ENCODE measurements around the gene GNB3.

Gene GNB3

GRCh38 chr12:6823182-6824084 lies 17.3 kb upstream of the GNB3 start:
- H3K36me3 ChIP-seq (ENCODE audit: control insufficient read depth in 2 of 2, insufficient read depth in 2 of 2, low read length in 2 of 2): no peaks in the 10 kb centered on the region
- H3K27me3 ChIP-seq (ENCODE audit: control insufficient read depth in 1 of 2, insufficient read depth in 2 of 2, low read length in 2 of 2): peaks cover 0 to 16% of the 10 kb centered on the region in 2 donors
- no peak overlapping the region for H3K27ac ChIP-seq (ENCODE audit: low read length)
- no peaks in the 10 kb centered on the region for H3K9me3 ChIP-seq (ENCODE audit: control insufficient read depth in 2 of 2, low read length in 2 of 2)
- H3K4me3 ChIP-seq (ENCODE audit: low read length in 2 of 2): no peak overlapping the region
- no peak overlapping the region for H3K9ac ChIP-seq (ENCODE audit: low read length in 2 of 2)
- H3K4me1 ChIP-seq (ENCODE audit: control insufficient read depth, insufficient read depth, low read length): peaks cover 41% of the 10 kb centered on the region

GRCh38 chr12:6824085-6824775 lies 16.5 kb upstream of the GNB3 start:
- no peak overlapping the region for H3K9ac ChIP-seq (ENCODE audit: low read length in 2 of 2)
- H3K27ac ChIP-seq (ENCODE audit: low read length): no peak overlapping the region
- H3K4me1 ChIP-seq (ENCODE audit: control insufficient read depth, insufficient read depth, low read length): peaks cover 41% of the 10 kb centered on the region
- no peak overlapping the region for H3K4me3 ChIP-seq (ENCODE audit: low read length in 2 of 2)
- H3K9me3 ChIP-seq (ENCODE audit: control insufficient read depth in 2 of 2, low read length in 2 of 2): no peaks in the 10 kb centered on the region
- peaks cover 0 to 16% of the 10 kb centered on the region in 2 donors for H3K27me3 ChIP-seq (ENCODE audit: control insufficient read depth in 1 of 2, insufficient read depth in 2 of 2, low read length in 2 of 2)
- H3K36me3 ChIP-seq (ENCODE audit: control insufficient read depth in 2 of 2, insufficient read depth in 2 of 2, low read length in 2 of 2): no peaks in the 10 kb centered on the region

GRCh38 chr12:6824901-6825381 lies 15.8 kb upstream of the GNB3 start:
- Histone ChIP-seq H3K36me3 (ENCODE audit: control insufficient read depth in 2 of 2, insufficient read depth in 2 of 2, low read length in 2 of 2) (no peaks in the 10 kb centered on the region), H3K9ac (ENCODE audit: low read length in 2 of 2) (peak overlapping the region; percentile 13 to 39), H3K27ac (ENCODE audit: low read length) (no peak overlapping the region), H3K4me3 (ENCODE audit: low read length in 2 of 2) (peak overlapping the region in 1 of 2 donors; percentile 59), H3K4me1 (ENCODE audit: control insufficient read depth, insufficient read depth, low read length) (peaks cover 47% of the 10 kb centered on the region), H3K27me3 (ENCODE audit: control insufficient read depth in 1 of 2, insufficient read depth in 2 of 2, low read length in 2 of 2) (peaks cover 0 to 16% of the 10 kb centered on the region in 2 donors), H3K9me3 (ENCODE audit: control insufficient read depth in 2 of 2, low read length in 2 of 2) (no peaks in the 10 kb centered on the region)

- H3K27me3 ChIP-seq (ENCODE audit: control insufficient read depth in 1 of 2, insufficient read depth in 2 of 2, low read length in 2 of 2): peaks cover 0 to 16% of the 10 kb centered on the region in 2 donors
- H3K9ac ChIP-seq (ENCODE audit: low read length in 2 of 2): peak overlapping the region; percentile 13 to 39
- H3K27ac ChIP-seq (ENCODE audit: low read length): no peak overlapping the region
- peak overlapping the region in 1 of 2 donors; percentile 59 for H3K4me3 ChIP-seq (ENCODE audit: low read length in 2 of 2)
- peaks cover 0 to 2% of the 10 kb centered on the region in 2 donors for H3K36me3 ChIP-seq (ENCODE audit: control insufficient read depth in 2 of 2, insufficient read depth in 2 of 2, low read length in 2 of 2)
- no peaks in the 10 kb centered on the region for H3K9me3 ChIP-seq (ENCODE audit: control insufficient read depth in 2 of 2, low read length in 2 of 2)
- H3K4me1 ChIP-seq (ENCODE audit: control insufficient read depth, insufficient read depth, low read length): peaks cover 51% of the 10 kb centered on the region
These were observed 15.2 kb upstream of the GNB3 start for GRCh38 chr12:6825398-6826124.

GRCh38 chr12:6826125-6826733 lies 14.5 kb upstream of the GNB3 start:
- H3K9me3 ChIP-seq (ENCODE audit: control insufficient read depth in 2 of 2, low read length in 2 of 2): no peaks in the 10 kb centered on the region
- H3K4me1 ChIP-seq (ENCODE audit: control insufficient read depth, insufficient read depth, low read length): peaks cover 45% of the 10 kb centered on the region
- H3K27ac ChIP-seq (ENCODE audit: low read length): no peak overlapping the region
- peaks cover 0 to 5% of the 10 kb centered on the region in 2 donors for H3K36me3 ChIP-seq (ENCODE audit: control insufficient read depth in 2 of 2, insufficient read depth in 2 of 2, low read length in 2 of 2)
- H3K4me3 ChIP-seq (ENCODE audit: low read length in 2 of 2): no peak overlapping the region
- H3K9ac ChIP-seq (ENCODE audit: low read length in 2 of 2): no peak overlapping the region
- peaks cover 0 to 13% of the 10 kb centered on the region in 2 donors for H3K27me3 ChIP-seq (ENCODE audit: control insufficient read depth in 1 of 2, insufficient read depth in 2 of 2, low read length in 2 of 2)

GRCh38 chr12:6826734-6827436 lies 13.8 kb upstream of the GNB3 start:
- Histone ChIP-seq H3K4me3 (ENCODE audit: low read length in 2 of 2) (peak overlapping the region in 1 of 2 donors; percentile 55), H3K9ac (ENCODE audit: low read length in 2 of 2) (peak overlapping the region; percentile 13 to 62), H3K9me3 (ENCODE audit: control insufficient read depth in 2 of 2, low read length in 2 of 2) (no peaks in the 10 kb centered on the region), H3K27me3 (ENCODE audit: control insufficient read depth in 1 of 2, insufficient read depth in 2 of 2, low read length in 2 of 2) (peaks cover 0 to 12% of the 10 kb centered on the region in 2 donors), H3K4me1 (ENCODE audit: control insufficient read depth, insufficient read depth, low read length) (peaks cover 42% of the 10 kb centered on the region), H3K36me3 (ENCODE audit: control insufficient read depth in 2 of 2, insufficient read depth in 2 of 2, low read length in 2 of 2) (peaks cover 5 to 9% of the 10 kb centered on the region in 2 donors), H3K27ac (ENCODE audit: low read length) (peak overlapping the region; percentile 24)

- H3K9ac ChIP-seq (ENCODE audit: low read length in 2 of 2): peak overlapping the region; percentile 13 to 62
- peak overlapping the region; percentile 24 for H3K27ac ChIP-seq (ENCODE audit: low read length)
- peaks cover 8 to 12% of the 10 kb centered on the region in 2 donors for H3K36me3 ChIP-seq (ENCODE audit: control insufficient read depth in 2 of 2, insufficient read depth in 2 of 2, low read length in 2 of 2)
- H3K9me3 ChIP-seq (ENCODE audit: control insufficient read depth in 2 of 2, low read length in 2 of 2): no peaks in the 10 kb centered on the region
- H3K4me3 ChIP-seq (ENCODE audit: low read length in 2 of 2): peak overlapping the region in 1 of 2 donors; percentile 55
- peaks cover 38% of the 10 kb centered on the region for H3K4me1 ChIP-seq (ENCODE audit: control insufficient read depth, insufficient read depth, low read length)
- peaks cover 0 to 7% of the 10 kb centered on the region in 2 donors for H3K27me3 ChIP-seq (ENCODE audit: control insufficient read depth in 1 of 2, insufficient read depth in 2 of 2, low read length in 2 of 2)
These were observed 13.3 kb upstream of the GNB3 start for GRCh38 chr12:6827437-6827911.

- peak within 1 kb of the TSS; percentile 75 to 79 for H3K9ac ChIP-seq (ENCODE audit: low read length in 2 of 2)
- H3K4me3 ChIP-seq (ENCODE audit: low read length in 2 of 2): peak within 1 kb of the TSS; percentile 85 to 89
- peaks cover 0 to 3% of the 10 kb centered on the region in 2 donors for H3K27me3 ChIP-seq (ENCODE audit: control insufficient read depth in 1 of 2, insufficient read depth in 2 of 2, low read length in 2 of 2)
- peak within 1 kb of the TSS; percentile 67 for H3K27ac ChIP-seq (ENCODE audit: low read length)
- H3K36me3 ChIP-seq (ENCODE audit: control insufficient read depth in 2 of 2, insufficient read depth in 2 of 2, low read length in 2 of 2): peaks cover 8 to 12% of the 10 kb centered on the region in 2 donors
- H3K9me3 ChIP-seq (ENCODE audit: control insufficient read depth in 2 of 2, low read length in 2 of 2): no peaks in the 10 kb centered on the region
- H3K4me1 ChIP-seq (ENCODE audit: control insufficient read depth, insufficient read depth, low read length): peaks cover 35% of the 10 kb centered on the region
These were observed 12.5 kb upstream of the GNB3 start, which contains the start of gene P3H3 for GRCh38 chr12:6827982-6828780. P3H3 (plus strand) TSS chr12:6828407; CDS start chr12:6828441, 34 bp downstream.
